ENCODE measurements around the gene PSME3.

- TF ChIP-seq ELF4 (IDR thresholded peaks at IDR 0.05) = no peak
- no peak for TF ChIP-seq BHLHE40 (IDR thresholded peaks at IDR 0.05; ENCODE audit: borderline replicate concordance)
- no peak for TF ChIP-seq TARDBP (IDR thresholded peaks at IDR 0.05)
- no peak for TF ChIP-seq FOXM1 (IDR thresholded peaks at IDR 0.05; ENCODE audit: borderline replicate concordance)
- no peak for TF ChIP-seq CTBP1 (IDR thresholded peaks at IDR 0.05; ENCODE audit: borderline replicate concordance)
- no peak for TF ChIP-seq ARNT (IDR thresholded peaks at IDR 0.05)
- TF ChIP-seq SP1 (IDR thresholded peaks at IDR 0.05) = no peak
Observed at GRCh38 chr17:42796066-42796758, 37.0 kb upstream of the PSME3 start.

Measured in HEK293T (cell line).